ENCODE measurements around the gene MAGEA12. TPM values are rescaled to one million over a fixed set of nuclear protein-coding genes. Genes with fewer than 3 reads are reported as not detected.
"Not testable (repeated sequence)": the region's sequence is repeated elsewhere in the genome, so short reads cannot be mapped to it uniquely, and the experiment has no call there.

The MAGEA12 gene
- total RNA-seq, 1 donor from 2014 or later, result not detected

DNA sequence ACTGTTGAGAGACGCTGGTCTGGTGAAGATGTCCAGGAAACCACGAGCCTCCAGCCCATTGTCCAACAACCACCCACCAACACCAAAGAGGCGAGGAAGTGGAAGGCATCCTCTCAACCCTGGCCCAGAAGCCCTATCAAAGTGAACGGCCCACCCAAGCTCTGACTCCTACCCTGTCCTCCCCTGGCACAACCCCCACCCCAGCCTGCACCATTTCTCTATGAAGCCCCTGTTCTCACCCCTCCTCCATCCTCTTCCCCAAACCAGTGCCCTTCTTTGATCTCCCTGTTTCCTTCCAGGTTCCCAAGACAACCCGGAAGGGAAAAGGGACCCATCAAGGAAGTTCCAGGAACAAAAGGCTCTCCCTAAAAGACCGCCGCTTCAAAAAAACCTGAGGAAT is 26.0 kb downstream of the MAGEA12 start:
- not testable (repeated sequence) for H3K4me3 Mint-ChIP-seq; H3K9me3 Mint-ChIP-seq; H3K27me3 Mint-ChIP-seq (ENCODE audit: low read depth); H3K27ac Mint-ChIP-seq (ENCODE audit: unreplicated experiment); H3K36me3 Mint-ChIP-seq (ENCODE audit: low read depth); DNase-seq (ENCODE audit: low read depth, low spot score); H3K4me1 Mint-ChIP-seq

DNA sequence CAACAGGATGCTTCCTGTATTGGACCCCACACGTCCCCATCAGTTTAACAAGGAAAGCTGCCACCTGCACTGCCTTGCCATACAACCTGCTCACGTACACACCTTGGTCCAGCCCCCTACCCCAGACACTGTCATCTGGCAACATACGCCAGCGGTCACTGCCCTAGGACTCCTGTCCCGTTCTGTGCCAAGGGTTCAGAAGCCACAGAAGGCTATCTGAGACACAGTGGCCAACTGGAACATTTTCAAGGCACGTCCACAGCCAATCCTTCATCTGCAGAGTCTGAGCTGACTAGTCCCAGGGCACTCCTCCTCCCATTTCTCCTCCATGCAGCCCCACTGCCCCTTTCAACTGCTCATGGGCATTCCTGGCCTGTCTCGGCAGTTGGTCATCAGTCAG is 28.0 kb downstream of the MAGEA12 start:
- not testable (repeated sequence) for H3K27me3 Mint-ChIP-seq (ENCODE audit: low read depth); H3K9me3 Mint-ChIP-seq; H3K4me3 Mint-ChIP-seq; H3K27ac Mint-ChIP-seq (ENCODE audit: unreplicated experiment); H3K36me3 Mint-ChIP-seq (ENCODE audit: low read depth); H3K4me1 Mint-ChIP-seq; DNase-seq (ENCODE audit: low read depth, low spot score)

DNA sequence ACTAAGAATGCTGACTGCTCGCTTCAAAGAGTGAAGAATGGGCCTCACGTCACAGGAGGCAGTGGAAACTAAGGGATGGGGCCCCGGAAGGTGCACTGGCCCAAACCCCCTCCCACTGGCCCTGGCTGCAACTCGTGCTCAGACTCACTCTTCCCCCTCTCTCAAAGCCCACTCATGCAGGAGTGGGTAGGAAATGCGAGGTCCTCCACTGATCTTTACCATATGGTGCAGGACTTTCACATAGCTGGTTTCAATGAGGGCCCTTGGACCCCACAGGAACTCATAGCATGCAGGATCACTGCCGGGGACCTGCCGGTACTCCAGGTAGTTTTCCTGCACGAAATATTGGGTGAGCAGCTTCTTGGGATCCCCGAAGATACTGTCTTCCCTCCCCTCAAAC is 33.0 kb downstream of the MAGEA12 start:
- not testable (repeated sequence) for H3K27me3 Mint-ChIP-seq (ENCODE audit: low read depth); DNase-seq (ENCODE audit: low read depth, low spot score); H3K4me3 Mint-ChIP-seq; H3K4me1 Mint-ChIP-seq; H3K9me3 Mint-ChIP-seq; H3K36me3 Mint-ChIP-seq (ENCODE audit: low read depth); H3K27ac Mint-ChIP-seq (ENCODE audit: unreplicated experiment)

DNA sequence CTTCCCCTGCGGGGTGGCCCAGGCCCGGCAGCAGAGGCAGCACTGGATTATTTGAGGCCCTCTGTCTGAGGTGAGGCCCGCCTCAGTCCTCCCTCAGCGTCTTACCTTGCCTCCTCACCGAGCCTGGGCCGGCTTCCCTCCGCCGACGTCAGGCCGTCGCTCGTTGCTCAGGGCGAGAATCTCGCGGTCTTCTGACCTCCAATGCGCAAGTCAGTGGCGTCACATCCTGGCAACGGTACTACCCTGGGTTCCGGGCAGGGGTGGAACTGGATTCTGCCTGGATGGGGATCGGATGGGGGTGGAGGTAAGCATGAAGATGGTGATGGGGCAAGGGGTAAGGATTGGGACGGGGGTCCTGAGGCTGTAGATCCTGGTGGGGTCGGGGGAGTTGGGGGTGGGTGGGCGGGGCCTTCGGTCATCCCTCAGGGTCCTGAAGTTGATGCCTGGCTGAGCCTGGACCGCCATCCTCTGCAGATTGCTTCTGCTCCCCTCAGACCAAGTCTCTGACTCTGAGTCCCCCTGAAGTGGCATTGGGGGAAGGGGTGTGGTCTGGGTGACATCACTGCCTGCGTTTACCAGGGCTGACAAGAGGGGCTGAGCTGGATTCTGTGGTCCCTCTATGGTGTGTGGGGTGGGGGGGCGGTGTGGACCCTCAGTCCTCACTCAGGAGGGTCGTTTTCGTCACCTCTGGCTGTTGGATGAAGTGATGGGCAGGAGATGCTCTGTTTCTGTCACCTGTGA is 36.2 kb downstream of the MAGEA12 start, which contains the start of gene MAGEA6:
TSS of gene MAGEA6 (minus strand) at position 141 of the 741 bp plus-strand sequence. CDS start 2,039 bp downstream, outside the sequence.
- not testable (repeated sequence) for H3K9me3 Mint-ChIP-seq; H3K27ac Mint-ChIP-seq (ENCODE audit: unreplicated experiment); H3K4me3 Mint-ChIP-seq; H3K4me1 Mint-ChIP-seq; DNase-seq (ENCODE audit: low read depth, low spot score); H3K27me3 Mint-ChIP-seq (ENCODE audit: low read depth); H3K36me3 Mint-ChIP-seq (ENCODE audit: low read depth)

DNA sequence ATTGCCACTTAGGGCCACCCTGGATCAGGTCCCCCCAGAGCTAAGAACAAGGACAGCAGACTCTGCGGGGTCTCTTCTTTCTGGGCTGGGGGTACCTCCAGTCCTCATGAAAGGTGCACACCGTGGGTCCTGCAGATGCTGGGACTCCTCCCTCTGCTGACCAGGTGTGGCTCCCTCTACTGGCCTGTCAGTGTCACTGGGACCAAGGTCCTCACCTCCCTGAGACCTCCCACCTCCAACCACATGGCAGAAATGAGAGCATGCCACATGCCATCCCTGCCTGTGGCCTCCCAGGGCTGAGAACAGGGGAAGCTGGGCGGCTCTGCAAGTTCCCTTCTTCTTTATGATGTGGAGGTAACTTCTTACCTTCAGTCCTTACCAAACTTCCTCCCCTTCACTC is 53.5 kb downstream of the MAGEA12 start:
- not testable (repeated sequence) for H3K9me3 Mint-ChIP-seq; H3K4me3 Mint-ChIP-seq; H3K27ac Mint-ChIP-seq (ENCODE audit: unreplicated experiment); H3K36me3 Mint-ChIP-seq (ENCODE audit: low read depth); H3K27me3 Mint-ChIP-seq (ENCODE audit: low read depth); DNase-seq (ENCODE audit: low read depth, low spot score); H3K4me1 Mint-ChIP-seq

Other genes starting within 250 kb of the MAGEA12 start
- 0.84 and 0.91 TPM in 2 replicates for gene GABRQ, start 95.9 kb upstream of the MAGEA12 start, total RNA-seq
- gene MAGEA3, start 35.0 kb upstream of the MAGEA12 start, total RNA-seq, result not detected in 2 replicates
- not detected in 2 replicates for gene CSAG2, start 24.5 kb upstream of the MAGEA12 start, total RNA-seq
- not detected in 2 replicates for gene MAGEA2B, start 19.1 kb upstream of the MAGEA12 start, total RNA-seq
- not detected in 2 replicates for gene CSAG1, start within 50 bp of the MAGEA12 start, total RNA-seq
- not detected in 2 replicates for gene MAGEA2, start 20.1 kb downstream of the MAGEA12 start, total RNA-seq
- not detected in 2 replicates for gene CSAG3, start 25.5 kb downstream of the MAGEA12 start, total RNA-seq
- gene MAGEA6, start 35.9 kb downstream of the MAGEA12 start, total RNA-seq, result not detected in 2 replicates
- 60.4 and 61.6 TPM in 2 replicates for gene CETN2, start 97.0 kb downstream of the MAGEA12 start, total RNA-seq
- 49.6 and 49.8 TPM in 2 replicates for gene NSDHL, start 97.3 kb downstream of the MAGEA12 start, total RNA-seq
- gene ZNF185, start 164.3 kb downstream of the MAGEA12 start, total RNA-seq, result 2.3 and 2.6 TPM in 2 replicates